ENCODE results near the gene UBE2Q2. TPM values are rescaled to one million over a fixed set of nuclear protein-coding genes. Genes with fewer than 3 reads are reported as not detected.

UBE2Q2 gene
- total RNA-seq, 1 donor from 2014 or later = 29.0 TPM

DNA sequence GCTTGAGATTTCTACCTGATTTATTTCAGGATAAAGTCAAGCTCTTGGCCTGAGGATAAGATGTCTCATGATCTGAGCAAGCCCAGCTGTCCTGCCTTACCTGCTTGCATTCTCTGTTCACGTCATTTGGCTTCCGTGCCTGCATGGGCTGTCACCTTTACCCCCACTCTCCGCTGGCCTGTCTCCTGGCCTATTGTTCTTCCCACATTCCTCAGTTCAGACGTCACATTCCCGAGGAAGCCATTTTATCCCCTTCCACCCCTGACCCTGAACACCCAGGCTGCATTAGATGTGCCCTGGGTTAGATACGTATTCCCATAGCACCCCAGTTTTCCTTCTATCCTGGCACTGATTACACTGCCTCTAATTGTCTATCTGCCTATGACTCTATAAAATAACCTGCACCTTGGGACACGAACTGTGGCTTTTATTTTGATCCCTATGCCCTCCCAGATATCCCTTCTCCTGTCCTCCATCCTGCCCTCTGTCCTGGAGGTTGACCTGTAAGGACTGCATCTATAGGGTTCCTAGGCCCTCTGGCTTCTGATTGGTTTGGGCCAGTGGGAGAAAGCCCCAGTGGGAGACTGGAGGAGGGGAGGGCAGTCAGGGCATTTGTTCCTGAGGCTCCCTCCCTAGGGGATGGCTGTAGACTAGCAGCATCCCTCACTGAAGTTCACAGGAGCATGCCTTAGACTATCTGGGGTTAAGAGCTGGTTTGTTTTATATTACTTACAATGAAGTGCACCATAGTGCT is 19.2 kb upstream of the UBE2Q2 start:
- Histone ChIP-seq H3K27ac (no peak overlapping the region), H3K36me3 (no peaks in the 10 kb centered on the region), H3K9me3 (no peaks in the 10 kb centered on the region), H3K27me3 (ENCODE audit: low read depth) (no peaks in the 10 kb centered on the region), H3K4me3 (no peak overlapping the region), H3K4me1 (no peaks in the 10 kb centered on the region)
- TF ChIP-seq, protein P1, sequence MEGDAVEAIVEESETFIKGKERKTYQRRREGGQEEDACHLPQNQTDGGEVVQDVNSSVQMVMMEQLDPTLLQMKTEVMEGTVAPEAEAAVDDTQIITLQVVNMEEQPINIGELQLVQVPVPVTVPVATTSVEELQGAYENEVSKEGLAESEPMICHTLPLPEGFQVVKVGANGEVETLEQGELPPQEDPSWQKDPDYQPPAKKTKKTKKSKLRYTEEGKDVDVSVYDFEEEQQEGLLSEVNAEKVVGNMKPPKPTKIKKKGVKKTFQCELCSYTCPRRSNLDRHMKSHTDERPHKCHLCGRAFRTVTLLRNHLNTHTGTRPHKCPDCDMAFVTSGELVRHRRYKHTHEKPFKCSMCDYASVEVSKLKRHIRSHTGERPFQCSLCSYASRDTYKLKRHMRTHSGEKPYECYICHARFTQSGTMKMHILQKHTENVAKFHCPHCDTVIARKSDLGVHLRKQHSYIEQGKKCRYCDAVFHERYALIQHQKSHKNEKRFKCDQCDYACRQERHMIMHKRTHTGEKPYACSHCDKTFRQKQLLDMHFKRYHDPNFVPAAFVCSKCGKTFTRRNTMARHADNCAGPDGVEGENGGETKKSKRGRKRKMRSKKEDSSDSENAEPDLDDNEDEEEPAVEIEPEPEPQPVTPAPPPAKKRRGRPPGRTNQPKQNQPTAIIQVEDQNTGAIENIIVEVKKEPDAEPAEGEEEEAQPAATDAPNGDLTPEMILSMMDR (IDR thresholded peaks at IDR 0.05) = no peak
- no peak for ATAC-seq
- no peak for DNase-seq
- intact Hi-C loops (cut with DNase I) = no loop called here

DNA sequence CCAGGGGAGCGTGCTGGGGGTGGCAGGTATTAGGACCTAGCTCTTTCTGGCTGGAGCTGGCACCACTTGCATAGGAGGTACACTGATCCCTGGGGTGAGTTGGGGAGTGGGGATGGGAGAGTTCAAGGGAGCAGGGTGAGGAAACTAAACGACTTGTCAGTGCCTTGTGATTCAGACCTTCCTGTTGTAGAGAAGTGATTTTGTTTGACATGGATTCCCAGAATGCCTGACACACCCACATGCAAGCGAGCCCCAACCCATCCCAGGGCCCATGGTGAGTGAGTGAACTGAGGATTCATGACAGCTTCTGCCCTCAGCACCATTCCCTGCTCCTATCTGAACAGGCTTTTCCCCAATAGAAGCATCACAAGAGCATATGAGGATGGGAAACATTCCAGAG is 15.6 kb upstream of the UBE2Q2 start:
- intact Hi-C loops (cut with DNase I) = no loop called here

DNA sequence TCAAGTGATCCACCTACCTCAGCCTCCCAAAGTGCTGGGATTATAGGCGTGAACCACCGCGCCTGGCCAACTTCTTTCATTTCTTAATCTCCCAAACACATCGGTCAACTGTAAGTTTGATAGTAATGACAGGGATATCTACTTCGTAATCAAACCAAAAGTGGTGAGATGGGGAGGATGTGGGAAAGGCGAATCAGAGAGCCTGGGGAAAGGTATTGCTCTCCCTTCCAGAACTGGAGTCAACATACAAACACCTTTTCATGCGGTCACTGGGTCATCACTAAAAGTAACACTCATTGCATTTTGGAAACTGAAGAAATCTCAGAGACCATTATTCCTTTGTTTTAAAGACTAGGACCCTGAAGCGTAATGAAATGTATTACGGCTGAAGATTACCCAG is 14.8 kb upstream of the UBE2Q2 start:
- ATAC-seq = no peak
- H3K4me3 ChIP-seq = no peak overlapping the region
- TF ChIP-seq, protein P1 (IDR thresholded peaks at IDR 0.05) = no peak

More for the DNA sequence above, 15.6 kb upstream of the UBE2Q2 start:
- Histone ChIP-seq H3K9me3 (no peaks in the 10 kb centered on the region), H3K27me3 (ENCODE audit: low read depth) (no peaks in the 10 kb centered on the region), H3K4me3 (no peak overlapping the region), H3K27ac (no peak overlapping the region), H3K36me3 (no peaks in the 10 kb centered on the region), H3K4me1 (no peaks in the 10 kb centered on the region)
- no peak for DNase-seq
- TF ChIP-seq, protein P1 (IDR thresholded peaks at IDR 0.05) = no peak
- ATAC-seq = no peak

DNA sequence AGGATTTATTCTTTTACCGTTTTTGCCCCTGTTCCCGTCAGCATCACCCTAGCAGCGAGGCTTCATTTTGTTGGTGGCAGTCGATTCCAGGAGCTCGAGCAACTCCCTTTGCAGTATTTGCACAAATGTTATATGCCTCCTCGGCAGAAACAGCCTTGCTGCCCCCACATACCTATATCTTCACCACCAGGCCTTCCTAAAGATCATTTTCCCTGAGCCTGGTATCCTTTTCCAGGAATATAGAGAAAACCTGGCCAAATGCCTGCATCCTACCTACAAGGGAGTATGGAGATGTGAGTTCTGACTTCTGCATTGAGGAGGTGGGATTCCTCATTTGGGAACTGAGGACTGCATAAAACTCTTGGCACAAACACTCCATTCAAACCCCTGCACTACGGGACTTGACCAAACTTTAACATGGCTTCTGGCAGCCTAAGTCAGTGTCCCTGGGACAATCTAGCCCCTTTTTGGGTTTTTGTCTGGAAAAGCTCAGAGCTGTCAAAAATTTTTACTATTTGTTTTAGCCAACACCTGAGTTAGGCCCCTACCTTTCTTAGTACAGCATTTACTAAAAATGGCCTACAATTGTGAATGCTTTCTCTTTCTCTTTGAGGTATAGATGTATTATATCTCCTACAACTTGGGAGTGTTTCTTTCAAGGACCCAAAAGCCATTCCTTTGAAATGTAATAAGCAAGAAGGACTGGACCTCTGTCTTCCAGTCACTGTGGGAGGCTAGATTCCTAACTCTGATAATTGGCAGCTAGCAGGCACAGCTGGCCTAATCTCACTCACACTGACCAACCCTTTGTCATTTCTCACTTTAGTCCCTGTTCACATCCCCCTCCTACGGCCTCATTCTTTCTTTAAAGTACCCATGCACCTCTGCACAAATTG is 12.1 kb upstream of the UBE2Q2 start:
- Histone ChIP-seq H3K27me3 (ENCODE audit: low read depth) (no peaks in the 10 kb centered on the region), H3K4me3 (no peak overlapping the region), H3K27ac (no peak overlapping the region), H3K4me1 (no peaks in the 10 kb centered on the region), H3K36me3 (no peaks in the 10 kb centered on the region), H3K9me3 (no peaks in the 10 kb centered on the region)
- DNase-seq (no peak), ATAC-seq (no peak)
- intact Hi-C loops (cut with DNase I) = no loop called here
- TF ChIP-seq, protein P1 (IDR thresholded peaks at IDR 0.05) = no peak

More for the DNA sequence above, 14.8 kb upstream of the UBE2Q2 start:
- Histone ChIP-seq H3K9me3 (no peaks in the 10 kb centered on the region), H3K4me1 (no peaks in the 10 kb centered on the region), H3K27ac (no peak overlapping the region), H3K27me3 (ENCODE audit: low read depth) (no peaks in the 10 kb centered on the region), H3K36me3 (no peaks in the 10 kb centered on the region)
- intact Hi-C loops (cut with DNase I) = no loop called here
- no peak for DNase-seq

DNA sequence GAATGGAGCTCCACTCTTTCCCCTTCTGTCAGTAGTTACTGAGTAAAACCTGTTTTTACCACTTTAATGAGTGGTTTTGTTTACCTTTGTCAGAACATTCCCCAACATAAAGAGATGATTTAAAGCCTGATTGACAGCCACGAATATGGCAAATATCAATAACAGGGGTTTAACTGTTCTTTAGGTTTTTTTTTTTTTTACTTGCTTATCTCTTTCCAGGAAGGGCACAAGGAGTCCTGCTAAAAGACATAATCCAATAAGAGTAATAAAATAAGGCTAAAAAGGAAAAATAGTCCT is 11.5 kb upstream of the UBE2Q2 start:
- H3K27me3 ChIP-seq (ENCODE audit: low read depth) = no peaks in the 10 kb centered on the region
- TF ChIP-seq, protein P1 (IDR thresholded peaks at IDR 0.05) = no peak
- no peaks in the 10 kb centered on the region for H3K36me3 ChIP-seq
- intact Hi-C loops (cut with DNase I) = no loop called here
- DNase-seq (no peak), ATAC-seq (no peak)
- H3K4me3 ChIP-seq = no peak overlapping the region
- no peaks in the 10 kb centered on the region for H3K9me3 ChIP-seq
- H3K4me1 ChIP-seq = peaks cover 5% of the 10 kb centered on the region
- H3K27ac ChIP-seq = no peak overlapping the region

Data from lower lobe of right lung (tissue), 2 donors.